Prostate gland (tissue), 2 donors: Measurements from ENCODE around the gene MTCH1.

Experiments
- POLR2A ChIP-seq: fragments of 450-650 bp; IDR thresholded peaks from one replicate; pipeline ENCODE4 v1.6.1; 2016; ENCODE audit warnings: antibody characterized with exemption, mild to moderate bottlenecking
- POLR2AphosphoS5 ChIP-seq: sonication (generic); formaldehyde crosslinking; IDR thresholded peaks from one replicate; pipeline ENCODE4 v1.6.1; 2017; ENCODE audit warnings: antibody characterized with exemption
- TF ChIP-seq, protein P1 (sequence below), 4 experiments: fragments of 200-600 bp in 2 of 4; fragments of 450-650 bp in 2 of 4; sonication (generic) in 2 of 4; IDR thresholded peaks; 1 replicate in 3 of 4; 2 replicates in 1 of 4; pipeline ENCODE4 v1.5.1; 2016 to 2019; ENCODE audit warnings: antibody characterized with exemption in 4 of 4, mild to moderate bottlenecking in 2 of 4, moderate library complexity in 2 of 4

DNA sequence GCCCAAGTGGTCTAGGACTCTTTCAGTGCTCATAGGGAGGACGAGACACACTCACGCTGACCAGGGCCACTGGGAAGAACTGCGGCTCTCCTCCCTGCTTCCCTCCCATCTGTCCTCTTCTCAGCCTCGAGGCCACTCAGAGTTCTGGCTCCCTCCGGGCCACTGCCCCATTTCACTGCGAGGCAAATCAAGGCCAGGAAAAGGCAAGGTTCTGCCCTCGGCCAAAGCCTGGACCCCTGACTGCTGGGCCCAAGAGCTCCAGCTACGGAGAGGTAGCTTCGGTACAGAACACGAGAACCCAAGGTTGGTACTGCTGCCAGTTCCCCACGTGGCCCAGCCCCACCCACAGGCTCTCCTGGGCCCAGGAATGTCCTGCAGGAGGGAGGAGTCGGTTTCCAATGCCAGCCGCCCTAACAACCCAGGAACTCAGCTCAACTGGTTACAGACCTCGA lies 16.7 kb downstream of the MTCH1 start:
- TF ChIP-seq POLR2A (no peak), POLR2AphosphoS5 (no peak)
- TF ChIP-seq, protein P1, sequence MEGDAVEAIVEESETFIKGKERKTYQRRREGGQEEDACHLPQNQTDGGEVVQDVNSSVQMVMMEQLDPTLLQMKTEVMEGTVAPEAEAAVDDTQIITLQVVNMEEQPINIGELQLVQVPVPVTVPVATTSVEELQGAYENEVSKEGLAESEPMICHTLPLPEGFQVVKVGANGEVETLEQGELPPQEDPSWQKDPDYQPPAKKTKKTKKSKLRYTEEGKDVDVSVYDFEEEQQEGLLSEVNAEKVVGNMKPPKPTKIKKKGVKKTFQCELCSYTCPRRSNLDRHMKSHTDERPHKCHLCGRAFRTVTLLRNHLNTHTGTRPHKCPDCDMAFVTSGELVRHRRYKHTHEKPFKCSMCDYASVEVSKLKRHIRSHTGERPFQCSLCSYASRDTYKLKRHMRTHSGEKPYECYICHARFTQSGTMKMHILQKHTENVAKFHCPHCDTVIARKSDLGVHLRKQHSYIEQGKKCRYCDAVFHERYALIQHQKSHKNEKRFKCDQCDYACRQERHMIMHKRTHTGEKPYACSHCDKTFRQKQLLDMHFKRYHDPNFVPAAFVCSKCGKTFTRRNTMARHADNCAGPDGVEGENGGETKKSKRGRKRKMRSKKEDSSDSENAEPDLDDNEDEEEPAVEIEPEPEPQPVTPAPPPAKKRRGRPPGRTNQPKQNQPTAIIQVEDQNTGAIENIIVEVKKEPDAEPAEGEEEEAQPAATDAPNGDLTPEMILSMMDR (IDR thresholded peaks at IDR 0.05), result no peak
